Retinal pigment epithelial cell (primary cell): ENCODE measurements around the gene CYTH1.

Experiments used
- DNase-seq: peaks from one replicate; pipeline ENCODE4 v3.0.0-alpha.2; 2010; ENCODE audit warnings: low read depth
- H3K4me3 ChIP-seq: 2 replicates; pipeline ENCODE4 v1.5.1; 2011; ENCODE audit warnings: mild to moderate bottlenecking, low read length, control low read depth, moderate library complexity
- CTCF ChIP-seq: conservative IDR thresholded peaks from 2 replicates; pipeline ENCODE4 v1.5.1; 2011; ENCODE audit warnings: low read depth, low read length, control low read depth, inconsistent platforms

Gene CYTH1

GRCh38 chr17:78781893-78782304, at the start of gene CYTH1:
TSS of gene CYTH1 (minus strand) at chr17:78782273. CDS start at chr17:78782223, 50 bp downstream.
- DNase-seq = no peak
- no peak for TF ChIP-seq CTCF
- H3K4me3 ChIP-seq = peak within 1 kb of the TSS; percentile 73

GRCh38 chr17:78829477-78829876, 47.4 kb upstream of the CYTH1 start:
- H3K4me3 ChIP-seq = no peak overlapping the region
- no peak for DNase-seq
- TF ChIP-seq CTCF = no peak

GRCh38 chr17:78828470-78829185, 46.6 kb upstream of the CYTH1 start:
- no peak overlapping the region for H3K4me3 ChIP-seq
- peak; percentile 52 for TF ChIP-seq CTCF
- no peak for DNase-seq

- TF ChIP-seq CTCF = no peak
- DNase-seq = no peak
- H3K4me3 ChIP-seq = no peak overlapping the region
Measured at GRCh38 chr17:78826836-78827509, 44.9 kb upstream of the CYTH1 start.

DNA sequence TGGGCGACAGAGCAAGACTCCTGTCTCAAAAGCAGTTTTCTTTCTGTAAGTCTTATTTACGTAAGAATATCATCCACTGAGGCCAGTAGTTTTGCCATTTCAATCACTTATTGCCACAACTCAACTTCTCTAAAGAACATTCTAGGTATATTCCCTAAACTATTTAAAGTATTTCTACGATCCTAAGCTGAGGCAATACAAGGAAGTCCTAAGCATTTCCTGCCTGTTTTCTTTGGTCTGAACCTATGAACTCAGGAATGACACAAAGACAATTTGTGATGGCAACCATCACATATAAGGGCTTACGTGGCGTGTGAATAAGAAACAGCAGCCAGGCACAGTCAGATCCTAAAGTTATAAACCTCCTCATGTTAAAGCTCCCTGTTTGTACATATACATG, 44.3 kb upstream of the CYTH1 start:
- TF ChIP-seq CTCF = no peak
- H3K4me3 ChIP-seq = no peak overlapping the region
- no peak for DNase-seq

GRCh38 chr17:78825696-78826095, 43.6 kb upstream of the CYTH1 start:
- TF ChIP-seq CTCF = no peak
- DNase-seq = no peak
- H3K4me3 ChIP-seq = no peak overlapping the region

DNA sequence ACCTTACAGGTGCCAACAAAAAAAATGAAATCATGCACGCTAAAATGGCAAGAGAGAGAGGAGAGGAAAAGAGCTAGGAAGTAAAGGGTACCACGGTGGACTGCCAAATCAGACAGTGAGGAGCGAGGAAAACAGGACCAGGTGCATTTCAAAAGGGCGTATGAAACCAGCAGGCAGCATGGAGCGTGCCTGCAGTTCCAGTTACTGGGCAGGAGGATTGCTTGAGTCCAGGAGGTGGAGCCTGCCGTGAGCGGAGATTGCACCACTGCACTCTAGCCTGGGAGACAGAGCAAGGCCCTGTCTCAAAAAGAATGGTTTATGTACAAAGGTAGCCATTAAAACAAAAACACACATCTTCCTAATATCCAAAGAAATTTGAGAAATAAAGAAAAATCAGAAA, 42.2 kb upstream of the CYTH1 start:
- DNase-seq = no peak
- H3K4me3 ChIP-seq = no peak overlapping the region
- no peak for TF ChIP-seq CTCF
